Ascending aorta (tissue), 2 donors: ENCODE results near the gene ZNF467. TPM values are rescaled to one million over a fixed set of nuclear protein-coding genes. Genes with fewer than 3 reads are reported as not detected.

Experiments
- DNase-seq, 2 donors: peaks; one replicate each; pipeline ENCODE4 v3.0.0-alpha.2; 2019; ENCODE audit warnings: low spot score in 2 of 2
- H3K27ac ChIP-seq, 2 donors: fragments of 200-600 bp; sonication (generic); one replicate each; pipeline ENCODE4 v1.5.1; 2016 to 2017; ENCODE audit warnings: mild to moderate bottlenecking in 1 of 2
- H3K27me3 ChIP-seq: fragments of 200-600 bp; sonication (generic); one replicate; pipeline ENCODE4 v1.5.1; 2017
- H3K36me3 ChIP-seq, 2 donors: fragments of 200-600 bp; sonication (generic); one replicate each; pipeline ENCODE4 v1.5.1; 2016
- H3K4me1 ChIP-seq, 2 donors: fragments of 200-600 bp; sonication (generic); one replicate each; pipeline ENCODE4 v1.5.1; 2016 to 2017; ENCODE audit warnings: mild to moderate bottlenecking in 1 of 2
- H3K4me3 ChIP-seq, 2 donors: fragments of 200-600 bp; sonication (generic); one replicate each; pipeline ENCODE4 v1.5.1; 2016 to 2017; ENCODE audit warnings: mild to moderate bottlenecking in 1 of 2
- H3K9me3 ChIP-seq, 2 donors: fragments of 200-600 bp; sonication (generic); one replicate each; pipeline ENCODE4 v1.5.1; 2016
- CTCF ChIP-seq, 3 experiments: fragments of 200-600 bp in 2 of 3; fragments of 450-650 bp in 1 of 3; sonication (generic) in 2 of 3; IDR thresholded peaks; one replicate each; pipeline ENCODE4 v1.5.1; 2016 to 2019; ENCODE audit warnings: antibody characterized with exemption in 3 of 3, mild to moderate bottlenecking in 1 of 3, moderate library complexity in 1 of 3
- intact Hi-C: fragments of 100-400 bp; cut with DNase I; formaldehyde crosslinking; loops from one replicate; pipeline ENCODE4 v1.15.1; 2023
- total RNA-seq: library from RNA; depleted of rRNA; stranded (reverse); fragments of >200 nt; gene quantifications from one replicate; pipeline ENCODE4 v1.1.0, GENCODE V29; 2016

ZNF467 gene
- total RNA-seq, 1 donor from 2014 or later: 42.3 TPM

- no peak overlapping the region for H3K27ac ChIP-seq
- DNase-seq: no peak
- H3K27me3 ChIP-seq: no peaks in the 10 kb centered on the region
- H3K4me1 ChIP-seq: no peaks in the 10 kb centered on the region
- no peaks in the 10 kb centered on the region for H3K36me3 ChIP-seq
- intact Hi-C loops: no loop called here
- TF ChIP-seq CTCF (IDR thresholded peaks at IDR 0.05): no peak
- no peak overlapping the region for H3K4me3 ChIP-seq
- H3K9me3 ChIP-seq: no peaks in the 10 kb centered on the region
These were observed 42.9 kb upstream of the ZNF467 start for GRCh38 chr7:149816267-149816751.

- no peak for DNase-seq
These were observed 42.4 kb upstream of the ZNF467 start for GRCh38 chr7:149815661-149816266.

DNA sequence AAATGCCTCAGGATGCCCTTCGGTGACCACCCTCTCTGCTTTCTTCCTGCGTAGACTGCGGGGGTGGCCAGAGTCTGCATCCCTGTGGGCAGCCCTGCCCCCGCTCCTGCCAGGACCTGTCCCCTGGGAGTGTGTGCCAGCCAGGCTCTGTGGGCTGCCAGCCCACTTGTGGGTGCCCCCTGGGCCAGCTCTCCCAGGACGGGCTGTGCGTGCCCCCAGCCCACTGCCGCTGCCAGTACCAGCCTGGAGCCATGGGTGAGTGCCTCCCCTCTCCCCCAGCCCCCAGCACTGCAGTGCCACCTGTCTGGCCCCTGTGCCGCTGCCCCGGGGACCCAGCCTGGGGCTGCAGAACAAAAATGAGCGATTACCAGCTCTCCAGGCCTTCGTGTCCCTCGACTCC lies 41.7 kb upstream of the ZNF467 start:
- DNase-seq: no peak
- TF ChIP-seq CTCF (IDR thresholded peaks at IDR 0.05): no peak
- intact Hi-C loops: no loop called here

More at GRCh38 chr7:149815661-149816266, 42.4 kb upstream of the ZNF467 start:
- intact Hi-C loops: no loop called here
- H3K27ac ChIP-seq: no peak overlapping the region
- no peak overlapping the region for H3K4me3 ChIP-seq
- no peak for TF ChIP-seq CTCF (IDR thresholded peaks at IDR 0.05)
- no peaks in the 10 kb centered on the region for H3K36me3 ChIP-seq
- H3K4me1 ChIP-seq: no peaks in the 10 kb centered on the region
- no peaks in the 10 kb centered on the region for H3K27me3 ChIP-seq
- no peaks in the 10 kb centered on the region for H3K9me3 ChIP-seq

DNA sequence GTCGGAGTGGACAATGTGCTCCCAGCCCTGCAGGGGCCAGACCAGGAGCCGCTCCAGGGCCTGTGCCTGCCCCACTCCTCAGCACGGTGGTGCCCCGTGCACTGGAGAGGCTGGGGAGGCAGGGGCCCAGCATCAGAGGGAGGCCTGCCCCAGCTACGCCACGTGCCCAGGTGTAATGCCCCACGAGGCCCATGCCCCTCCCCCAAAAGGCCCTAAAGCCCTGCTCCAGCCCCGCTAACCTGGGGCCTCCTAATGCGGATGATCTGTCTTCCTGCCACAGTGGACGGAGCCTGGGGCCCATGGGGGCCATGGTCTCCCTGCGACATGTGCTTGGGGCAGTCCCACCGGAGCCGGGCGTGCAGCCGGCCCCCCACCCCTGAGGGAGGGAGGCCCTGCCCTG lies 41.1 kb upstream of the ZNF467 start:
- no peak overlapping the region for H3K4me3 ChIP-seq
- no peak for TF ChIP-seq CTCF (IDR thresholded peaks at IDR 0.05)
- intact Hi-C loops: no loop called here

More for the DNA sequence above, 41.7 kb upstream of the ZNF467 start:
- Histone ChIP-seq H3K4me3 (no peak overlapping the region), H3K4me1 (no peaks in the 10 kb centered on the region), H3K36me3 (no peaks in the 10 kb centered on the region), H3K27me3 (no peaks in the 10 kb centered on the region), H3K9me3 (no peaks in the 10 kb centered on the region), H3K27ac (no peak overlapping the region)

GRCh38 chr7:149813254-149814035 lies 40.1 kb upstream of the ZNF467 start:
- Histone ChIP-seq H3K27me3 (no peaks in the 10 kb centered on the region), H3K27ac (no peak overlapping the region), H3K4me3 (no peak overlapping the region), H3K9me3 (no peaks in the 10 kb centered on the region), H3K4me1 (no peaks in the 10 kb centered on the region), H3K36me3 (no peaks in the 10 kb centered on the region)
- no peak for DNase-seq
- TF ChIP-seq CTCF (IDR thresholded peaks at IDR 0.05): no peak
- intact Hi-C loops: no loop called here

More for the DNA sequence above, 41.1 kb upstream of the ZNF467 start:
- Histone ChIP-seq H3K36me3 (no peaks in the 10 kb centered on the region), H3K9me3 (no peaks in the 10 kb centered on the region), H3K27me3 (no peaks in the 10 kb centered on the region), H3K4me1 (no peaks in the 10 kb centered on the region), H3K27ac (no peak overlapping the region)
- no peak for DNase-seq
